HG02970 (cell line): ENCODE data around the gene HOXA13.

Source experiments
- ATAC-seq: cut with Tn5 transposase; IDR thresholded peaks from one replicate; pipeline ENCODE4 v1.9.1; 2021; ENCODE audit warnings: mild to moderate bottlenecking, moderate library complexity, moderate number of reproducible peaks; ENCODE audit not compliant: unreplicated experiment, low FRiP score

The HOXA13 gene

GRCh38 chr7:27172315-27172774 is 27.5 kb downstream of the HOXA13 start:
- no peak for ATAC-seq

- no peak for ATAC-seq
Observed at GRCh38 chr7:27171637-27172314, 28.1 kb downstream of the HOXA13 start.

- ATAC-seq, result no peak
Observed at GRCh38 chr7:27171325-27171636, 28.6 kb downstream of the HOXA13 start.

DNA sequence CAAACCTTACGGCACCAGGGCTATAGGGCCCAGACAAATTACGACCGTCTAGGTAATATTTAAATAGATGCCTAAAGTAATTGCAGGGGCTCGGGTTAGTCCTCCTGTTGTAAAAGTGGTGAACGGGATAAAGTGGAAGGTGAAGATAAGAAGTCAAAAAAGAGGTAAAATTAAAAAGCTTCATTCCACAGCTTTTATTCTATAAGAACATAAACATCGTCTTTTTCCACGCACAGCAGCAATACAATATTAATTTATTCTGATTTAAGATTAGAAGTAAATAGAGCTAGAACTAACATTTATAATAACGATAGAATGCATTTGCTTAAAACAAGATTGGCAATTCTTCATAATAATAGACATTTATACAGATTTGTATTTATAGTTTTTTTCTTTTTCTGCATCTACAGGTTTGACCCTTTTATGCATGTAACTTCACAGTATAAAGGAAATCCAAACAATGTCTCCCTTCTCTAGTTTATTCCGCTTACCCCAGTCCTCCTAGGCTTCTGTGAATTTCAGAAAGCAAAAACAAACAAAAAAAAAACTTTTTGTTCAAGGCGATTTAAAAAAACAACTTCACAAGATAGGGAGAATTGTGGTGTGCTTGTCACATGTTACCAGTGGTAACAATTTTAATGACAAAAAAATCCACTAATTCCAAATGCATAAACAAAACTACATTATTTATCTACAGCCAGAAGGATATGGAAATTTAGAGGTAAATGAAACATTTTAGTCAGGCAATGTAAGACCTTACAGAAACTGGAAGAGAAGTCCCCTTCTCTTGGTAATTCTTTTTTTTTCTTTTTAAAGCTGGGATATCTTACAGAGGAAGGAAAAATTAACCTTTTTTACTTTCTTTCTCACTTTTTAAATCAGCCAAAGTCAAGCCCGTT is 29.2 kb downstream of the HOXA13 start:
- ATAC-seq, result no peak

- no peak for ATAC-seq
Observed at GRCh38 chr7:27169658-27170425, 30.0 kb downstream of the HOXA13 start.

DNA sequence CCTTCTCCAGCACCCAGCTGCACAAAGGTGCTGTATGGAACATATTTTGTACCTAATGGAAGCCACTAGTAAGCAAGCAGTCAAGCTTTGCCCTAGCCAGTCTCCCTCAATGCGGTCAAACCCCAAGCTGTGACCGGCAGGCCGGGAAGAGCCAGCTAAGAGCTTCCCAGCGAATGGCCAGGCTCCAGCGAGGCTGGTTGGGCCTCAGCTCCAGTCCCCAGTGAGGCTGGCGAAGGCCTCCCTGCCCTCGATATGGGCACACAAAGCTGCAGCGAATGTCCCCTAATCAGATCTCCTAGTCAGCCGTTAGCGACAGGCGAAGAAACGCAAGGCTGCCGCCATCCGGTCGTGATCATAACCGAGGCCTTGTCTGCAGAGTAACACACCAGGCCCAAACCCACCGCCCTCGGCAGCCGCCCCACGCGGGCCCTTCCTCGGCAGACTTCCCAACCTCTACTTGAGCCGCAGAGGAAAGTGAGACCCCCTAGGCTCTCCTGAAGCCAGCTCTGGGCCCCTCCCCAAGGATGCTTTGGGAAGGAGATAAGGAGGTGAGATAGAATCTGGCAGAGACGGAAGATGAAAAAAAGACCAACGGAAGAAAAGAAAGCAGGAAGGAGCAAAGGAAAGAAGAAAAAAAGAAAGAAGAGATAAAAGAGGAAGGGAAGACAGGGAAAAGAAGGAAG is 31.5 kb downstream of the HOXA13 start:
- no peak for ATAC-seq

DNA sequence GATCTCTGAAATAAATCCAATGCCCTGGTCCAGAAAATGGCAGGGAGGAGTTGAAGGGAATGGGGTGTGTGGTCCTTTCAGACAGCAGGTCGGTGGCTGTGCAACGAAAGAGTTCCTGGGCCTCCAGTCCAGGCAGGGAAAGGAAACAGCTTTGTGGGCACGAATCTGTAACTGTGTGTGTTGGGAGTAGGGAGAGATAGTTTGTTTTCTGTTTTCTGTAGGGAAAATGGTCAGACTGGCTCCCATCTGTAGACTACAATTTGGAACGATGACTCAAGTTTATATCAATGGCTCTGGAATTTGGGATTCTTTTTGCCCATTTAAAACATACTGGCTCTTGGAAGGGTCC is 32.0 kb downstream of the HOXA13 start:
- no peak for ATAC-seq

DNA sequence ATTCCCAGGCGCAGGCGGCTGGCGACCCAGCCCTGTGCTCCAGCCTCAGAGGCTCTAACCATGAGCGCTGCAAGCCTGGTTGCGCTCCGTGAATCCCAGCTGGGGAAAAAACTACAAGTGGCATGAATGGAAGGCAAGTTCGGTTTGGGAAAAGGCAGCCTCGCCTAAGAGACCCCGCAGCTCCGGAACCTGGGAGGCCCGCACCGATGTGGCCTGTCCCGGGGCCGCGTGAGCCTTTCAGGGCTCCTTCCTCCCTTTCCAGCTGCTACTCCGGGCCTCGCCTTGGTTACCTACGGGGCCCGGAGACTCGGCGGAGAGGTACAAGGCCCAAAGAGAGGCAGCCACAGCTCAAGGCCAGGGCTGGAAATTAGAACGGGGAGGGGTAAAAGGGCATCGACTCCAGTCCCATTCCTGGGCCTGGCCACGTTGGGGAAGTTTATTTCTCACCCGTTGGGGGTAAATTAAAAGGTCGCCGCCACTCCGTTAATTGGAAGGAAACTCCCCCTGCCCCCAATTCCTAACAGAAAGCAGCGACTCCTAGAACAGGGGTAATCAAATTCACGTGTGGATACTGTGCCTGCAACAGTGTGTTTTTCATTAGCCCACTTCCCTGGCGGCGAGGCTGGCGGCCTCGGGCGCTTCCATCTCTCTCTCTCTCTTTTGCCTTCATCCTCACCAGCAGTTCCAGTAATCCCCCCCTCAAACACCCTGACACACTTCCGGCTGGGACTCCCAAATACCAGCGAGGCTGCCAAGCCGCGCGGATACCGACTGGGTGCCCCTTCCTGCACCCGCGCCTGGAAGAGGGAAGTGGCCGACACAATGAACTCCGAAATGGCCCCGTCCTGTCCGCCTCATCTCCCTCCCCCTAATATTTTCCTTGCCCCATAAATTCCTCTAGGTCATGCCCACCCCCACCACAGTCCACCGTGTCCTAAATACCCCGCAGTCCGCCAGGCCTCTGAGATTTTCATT is 33.1 kb downstream of the HOXA13 start:
- no peak for ATAC-seq

DNA sequence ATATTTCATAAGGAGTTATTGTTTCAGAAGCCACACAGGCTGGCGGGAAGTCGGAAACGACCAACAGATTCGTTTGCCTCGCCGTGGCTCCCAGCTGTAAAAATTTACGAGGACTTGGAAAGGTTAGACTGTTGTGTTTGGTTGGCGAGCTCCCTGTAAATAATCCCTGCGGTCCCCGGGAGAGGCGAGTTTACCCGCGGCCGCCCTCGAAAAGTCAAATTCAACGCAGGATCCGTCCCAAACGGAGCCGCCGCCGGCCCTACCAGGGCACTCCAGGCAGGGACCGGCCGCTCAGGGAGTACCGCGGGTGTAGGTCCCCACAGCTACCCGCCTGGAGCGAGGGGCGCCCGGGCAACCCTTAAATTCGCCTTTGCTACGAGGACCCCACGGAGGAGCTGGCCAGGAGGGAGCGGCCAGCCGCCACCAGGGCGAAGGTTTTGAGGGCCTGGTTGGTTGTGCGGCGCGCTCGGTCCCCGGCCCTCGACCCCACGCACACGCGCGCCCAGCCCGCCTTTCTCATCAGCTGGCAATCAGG is 33.8 kb downstream of the HOXA13 start:
- no peak for ATAC-seq

- no peak for ATAC-seq
Observed at GRCh38 chr7:27165089-27165995, 34.5 kb downstream of the HOXA13 start, which contains the start of gene HOXA9. HOXA9 (minus strand) TSS chr7:27165537; CDS start chr7:27165457, 80 bp downstream.

DNA sequence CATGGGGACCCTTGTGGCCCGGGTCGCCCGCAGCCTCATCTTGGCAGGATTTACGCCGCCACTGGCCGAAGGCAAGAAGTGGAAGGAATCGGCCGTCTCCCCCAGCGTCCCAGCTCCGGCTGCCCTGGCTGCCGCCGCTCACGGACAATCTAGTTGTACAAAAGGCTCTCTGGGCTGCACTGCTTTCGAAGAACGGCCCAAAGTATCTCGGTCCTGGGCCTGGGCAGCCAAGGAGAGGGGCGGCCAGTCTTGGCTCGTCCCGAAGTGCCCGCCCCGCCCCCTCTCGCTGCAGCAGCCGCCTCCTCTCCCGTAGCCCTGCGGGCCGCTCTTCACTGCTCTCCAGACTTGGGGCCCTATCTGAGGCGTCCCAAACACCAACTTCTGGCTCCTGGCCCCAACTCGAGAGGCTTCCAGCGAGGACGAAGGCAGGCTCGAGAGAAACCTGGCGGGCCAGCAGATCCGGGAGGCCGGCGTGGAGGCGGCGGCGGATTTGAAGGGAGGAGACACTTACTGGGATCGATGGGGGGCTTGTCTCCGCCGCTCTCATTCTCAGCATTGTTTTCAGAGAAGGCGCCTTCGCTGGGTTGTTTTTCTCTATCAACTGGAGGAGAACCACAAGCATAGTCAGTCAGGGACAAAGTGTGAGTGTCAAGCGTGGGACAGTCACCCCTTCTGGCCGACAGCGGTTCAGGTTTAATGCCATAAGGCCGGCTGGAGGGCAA is 35.4 kb downstream of the HOXA13 start:
- no peak for ATAC-seq

- no peak for ATAC-seq
Observed at GRCh38 chr7:27164045-27164366, 35.9 kb downstream of the HOXA13 start.

- no peak for ATAC-seq
Observed at GRCh38 chr7:27163288-27164044, 36.4 kb downstream of the HOXA13 start.

- ATAC-seq, result no peak
Observed at GRCh38 chr7:27162561-27163287, 37.2 kb downstream of the HOXA13 start.

DNA sequence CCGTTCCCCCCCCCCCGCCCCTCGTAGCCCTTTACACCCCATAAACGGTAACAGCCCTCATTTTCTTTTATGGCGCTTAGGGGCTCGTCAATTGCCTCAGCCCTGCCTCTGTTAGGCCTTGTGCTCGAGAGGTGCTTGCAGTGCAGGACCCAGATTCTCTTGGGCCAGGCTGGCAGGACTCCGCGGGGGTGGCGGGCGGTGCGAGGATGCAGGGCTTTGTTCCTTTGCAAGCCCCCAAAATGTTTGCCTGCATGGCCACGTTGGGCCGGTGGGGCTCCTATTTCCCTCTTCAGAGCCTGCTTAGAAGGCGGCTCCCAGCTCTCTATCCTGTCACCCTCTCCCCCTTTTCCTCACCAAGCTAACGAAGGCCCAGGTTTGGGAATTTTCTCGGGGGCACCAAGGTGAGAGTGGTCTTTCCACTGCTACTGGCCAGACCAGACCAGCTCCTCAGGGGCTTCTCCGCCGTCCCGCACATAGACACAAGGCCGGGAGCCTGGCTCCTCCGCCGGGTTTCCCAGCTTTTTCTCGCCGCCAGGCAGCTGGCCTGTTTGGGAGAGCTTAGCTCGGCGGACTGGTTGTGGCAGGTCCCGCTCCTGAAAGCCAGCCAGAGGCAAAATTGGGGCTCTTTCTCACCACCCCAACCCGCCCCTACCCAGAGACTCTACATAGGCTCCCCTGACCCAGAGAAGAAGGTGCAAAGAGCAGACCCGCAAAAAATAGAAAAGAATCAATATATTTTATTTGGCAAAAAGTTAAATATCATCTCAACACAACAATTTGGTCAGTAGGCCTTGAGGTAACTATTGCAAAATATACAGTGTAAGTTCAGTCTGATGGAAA is 38.0 kb downstream of the HOXA13 start:
- no peak for ATAC-seq
